IPS-20b (cell line): ENCODE results near the gene ADGRE2.

ENCODE experiments used
- H3K27ac ChIP-seq: one replicate; pipeline ENCODE4 v1.5.1; 2013; ENCODE audit warnings: low read length
- H3K27me3 ChIP-seq: 2 replicates; pipeline ENCODE4 v1.6.1; 2013; ENCODE audit warnings: mild to moderate bottlenecking, low read length, inconsistent platforms; ENCODE audit not compliant: insufficient read depth
- H3K36me3 ChIP-seq: 2 replicates; pipeline ENCODE4 v1.6.1; 2013; ENCODE audit warnings: low read depth, mild to moderate bottlenecking, inconsistent platforms, low read length, moderate library complexity; ENCODE audit not compliant: insufficient read depth
- H3K4me1 ChIP-seq: 2 replicates; pipeline ENCODE4 v1.6.1; 2013; ENCODE audit warnings: mild to moderate bottlenecking, control low read depth, inconsistent platforms, low read length, moderate library complexity; ENCODE audit not compliant: insufficient read depth
- H3K4me3 ChIP-seq: 2 replicates; pipeline ENCODE4 v1.5.1; 2013; ENCODE audit warnings: mild to moderate bottlenecking, low read length, inconsistent platforms
- H3K9ac ChIP-seq: 2 replicates; pipeline ENCODE4 v1.6.1; 2013; ENCODE audit warnings: low read depth, mild to moderate bottlenecking, inconsistent platforms, low read length, moderate library complexity
- H3K9me3 ChIP-seq: 2 replicates; pipeline ENCODE4 v1.6.1; 2013; ENCODE audit warnings: mild to moderate bottlenecking, low read depth, low read length, inconsistent platforms; ENCODE audit not compliant: insufficient read depth

Gene ADGRE2

GRCh38 chr19:14686411-14686810 lies 91.9 kb downstream of the ADGRE2 start:
- H3K27me3 ChIP-seq = no peaks in the 10 kb centered on the region
- no peaks in the 10 kb centered on the region; the same call in 1 of the 2 replicates for H3K4me1 ChIP-seq
- no peaks in the 10 kb centered on the region for H3K36me3 ChIP-seq
- no peaks in the 10 kb centered on the region for H3K9me3 ChIP-seq
- H3K9ac ChIP-seq = no peak overlapping the region
- H3K4me3 ChIP-seq = no peak overlapping the region
- no peak overlapping the region for H3K27ac ChIP-seq

GRCh38 chr19:14683439-14683838 lies 94.9 kb downstream of the ADGRE2 start:
- Histone ChIP-seq H3K4me1 (no peaks in the 10 kb centered on the region), H3K4me3 (no peak overlapping the region), H3K36me3 (no peaks in the 10 kb centered on the region), H3K27me3 (no peaks in the 10 kb centered on the region), H3K9me3 (no peaks in the 10 kb centered on the region), H3K9ac (no peak overlapping the region), H3K27ac (no peak overlapping the region)
